DOHH2 (cell line): Measurements from ENCODE around the gene ACVR1B.

Experiments used
- EZH2phosphoT487 ChIP-seq: fragments of 200-600 bp; sonication (generic); IDR thresholded peaks from 2 replicates; pipeline ENCODE4 v1.6.1; 2017; ENCODE audit warnings: borderline replicate concordance, mild to moderate bottlenecking, antibody characterized with exemption, low read length, moderate library complexity, mixed read lengths
- TF ChIP-seq, protein P1 (sequence below): fragments of 200-600 bp; sonication (generic); IDR thresholded peaks from one replicate; pipeline ENCODE4 v1.5.1; 2014; ENCODE audit warnings: antibody characterized with exemption, mild to moderate bottlenecking, low read depth, low read length; ENCODE audit not compliant: poor library complexity, severe bottlenecking

- TF ChIP-seq, protein P1, sequence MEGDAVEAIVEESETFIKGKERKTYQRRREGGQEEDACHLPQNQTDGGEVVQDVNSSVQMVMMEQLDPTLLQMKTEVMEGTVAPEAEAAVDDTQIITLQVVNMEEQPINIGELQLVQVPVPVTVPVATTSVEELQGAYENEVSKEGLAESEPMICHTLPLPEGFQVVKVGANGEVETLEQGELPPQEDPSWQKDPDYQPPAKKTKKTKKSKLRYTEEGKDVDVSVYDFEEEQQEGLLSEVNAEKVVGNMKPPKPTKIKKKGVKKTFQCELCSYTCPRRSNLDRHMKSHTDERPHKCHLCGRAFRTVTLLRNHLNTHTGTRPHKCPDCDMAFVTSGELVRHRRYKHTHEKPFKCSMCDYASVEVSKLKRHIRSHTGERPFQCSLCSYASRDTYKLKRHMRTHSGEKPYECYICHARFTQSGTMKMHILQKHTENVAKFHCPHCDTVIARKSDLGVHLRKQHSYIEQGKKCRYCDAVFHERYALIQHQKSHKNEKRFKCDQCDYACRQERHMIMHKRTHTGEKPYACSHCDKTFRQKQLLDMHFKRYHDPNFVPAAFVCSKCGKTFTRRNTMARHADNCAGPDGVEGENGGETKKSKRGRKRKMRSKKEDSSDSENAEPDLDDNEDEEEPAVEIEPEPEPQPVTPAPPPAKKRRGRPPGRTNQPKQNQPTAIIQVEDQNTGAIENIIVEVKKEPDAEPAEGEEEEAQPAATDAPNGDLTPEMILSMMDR = no peak
- TF ChIP-seq EZH2phosphoT487 = no peak
These were observed 64.1 kb downstream of the ACVR1B start for GRCh38 chr12:52015532-52016041.
